Fibroblast of peridontal ligament (primary cell): ENCODE data around the gene C20orf202.
"Not testable (repeated sequence)": the region's sequence is repeated elsewhere in the genome, so short reads cannot be mapped to it uniquely, and the experiment has no call there.

Source experiments
- DNase-seq: peaks from one replicate; pipeline ENCODE4 v3.0.0-alpha.2; 2010; ENCODE audit errors: extremely low read depth

The C20orf202 gene

GRCh38 chr20:1247689-1248088 is 44.4 kb downstream of the C20orf202 start:
- DNase-seq, result no peak

- not testable (repeated sequence) for DNase-seq
These were observed 47.0 kb downstream of the C20orf202 start for GRCh38 chr20:1250282-1250681.

GRCh38 chr20:1252416-1252815 is 49.2 kb downstream of the C20orf202 start:
- DNase-seq, result no peak

- DNase-seq, result no peak
These were observed 51.0 kb downstream of the C20orf202 start for GRCh38 chr20:1254254-1254653.

DNA sequence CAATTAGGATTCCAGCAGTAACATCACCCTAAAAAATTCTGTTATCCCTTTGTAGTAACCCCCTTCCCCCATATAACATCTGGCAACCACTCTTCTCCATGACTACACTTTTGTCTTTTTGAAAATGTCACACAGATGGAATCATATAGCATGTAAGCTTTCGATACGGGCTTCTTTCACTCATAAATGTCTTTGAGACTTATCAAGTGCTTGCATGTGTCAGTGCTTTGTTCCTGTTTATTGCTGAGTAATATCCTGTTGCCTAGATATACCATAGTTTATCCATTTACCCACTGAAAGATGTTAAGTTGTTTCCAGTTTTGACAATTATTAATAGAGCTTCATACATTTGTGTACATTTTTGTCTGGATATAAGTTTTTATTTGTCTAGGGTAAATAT is 52.4 kb downstream of the C20orf202 start:
- DNase-seq, result no peak
